Stomach (tissue), 9 donors: ENCODE measurements around the gene NINJ2. TPM values are rescaled to one million over a fixed set of nuclear protein-coding genes. Genes with fewer than 3 reads are reported as not detected.
A peak's percentile ranks its signal among the peaks of the same experiment; 100 is the strongest.

Experiments used
- DNase-seq, 2 donors: peaks; one replicate each; pipeline versions ENCODE4 v3.0.0 to v3.0.0-alpha.2; 2013 to 2019
- H3K27ac ChIP-seq, 5 donors: fragments of 200-600 bp in 4 of 5; sonication (generic) in 4 of 5; one replicate each; pipeline ENCODE4 v1.5.1; 2013 to 2019; ENCODE audit warnings: mild to moderate bottlenecking in 1 of 5, moderate library complexity in 1 of 5
- H3K27me3 ChIP-seq, 3 donors: fragments of 200-600 bp; sonication (generic); one replicate each; pipeline ENCODE4 v1.5.1; 2017 to 2019; ENCODE audit warnings: mixed run types in 1 of 3
- H3K36me3 ChIP-seq, 4 donors: fragments of 200-600 bp; sonication (generic); 1 replicate in 3 of 4; 2 replicates in 1 of 4; pipeline ENCODE4 v1.5.1; 2016 to 2019
- H3K4me1 ChIP-seq, 4 donors: fragments of 200-600 bp; sonication (generic); one replicate each; pipeline ENCODE4 v1.5.1; 2016 to 2019
- H3K4me3 ChIP-seq, 4 donors: fragments of 200-600 bp; sonication (generic) in 3 of 4; one replicate each; pipeline ENCODE4 v1.5.1; 2016 to 2019; ENCODE audit warnings: mild to moderate bottlenecking in 1 of 4
- H3K9me3 ChIP-seq, 4 donors: fragments of 200-600 bp; sonication (generic); one replicate each; pipeline ENCODE4 v1.5.1; 2016 to 2019
- EP300 ChIP-seq: sonication (generic); formaldehyde crosslinking; IDR thresholded peaks from one replicate; pipeline ENCODE4 v1.6.1; 2017; ENCODE audit warnings: antibody characterized with exemption
- POLR2A ChIP-seq, 4 donors: fragments of 450-650 bp; IDR thresholded peaks; one replicate each; pipeline ENCODE4 v1.6.1; 2016; ENCODE audit warnings: antibody characterized with exemption in 4 of 4, control low read depth in 2 of 4, mild to moderate bottlenecking in 1 of 4, moderate library complexity in 1 of 4
- POLR2AphosphoS5 ChIP-seq, 3 donors: sonication (generic); formaldehyde crosslinking; IDR thresholded peaks; one replicate each; pipeline ENCODE4 v1.6.1; 2016; ENCODE audit warnings: antibody characterized with exemption in 3 of 3
- WGBS, 5 donors: extraction: QIAGEN DNeasy Blood & Tissue Kit in 3 of 5; methylation state at CpG; one replicate each; pipeline versions ENCODE4 v1.1.5 to v1.1.7; 2013 to 2018; 5-methylcytosine and 5-hydroxymethylcytosine counted together
- intact Hi-C: fragments of 100-400 bp; cut with DNase I; formaldehyde crosslinking; loops from one replicate; pipeline ENCODE4 v1.15.1; 2023; ENCODE audit warnings: low total_unique reads
- polyA plus RNA-seq, 3 donors: library from polyadenylated mRNA; stranded (reverse); fragments of 200-250 nt; gene quantifications; one replicate each; pipeline ENCODE4 v1.2.3, GENCODE V29; 2013
- total RNA-seq, 5 donors: library from RNA; depleted of rRNA; stranded (reverse); fragments of >200 nt; gene quantifications; one replicate each; pipeline versions ENCODE4 v1.1.0 to v1.2.3, GENCODE V29; 2014 to 2016
- TF ChIP-seq, protein P1 (sequence below), 7 experiments: fragments of 450-650 bp in 4 of 7; fragments of 200-600 bp in 3 of 7; sonication (generic) in 3 of 7; IDR thresholded peaks; one replicate each; pipeline ENCODE4 v1.5.1; 2016 to 2019; ENCODE audit warnings: antibody characterized with exemption in 7 of 7, control low read depth in 2 of 7, mild to moderate bottlenecking in 1 of 7
- donor health status: healthy with polysubstance abuse.
- donor health status: Bipolar disorder and iron deficiency.
- donor health status: healthy.

NINJ2 gene
- total and polyA plus RNA-seq, 8 donors: 2.0 to 26.2 (median 5.0) TPM; not detected in 3

DNA sequence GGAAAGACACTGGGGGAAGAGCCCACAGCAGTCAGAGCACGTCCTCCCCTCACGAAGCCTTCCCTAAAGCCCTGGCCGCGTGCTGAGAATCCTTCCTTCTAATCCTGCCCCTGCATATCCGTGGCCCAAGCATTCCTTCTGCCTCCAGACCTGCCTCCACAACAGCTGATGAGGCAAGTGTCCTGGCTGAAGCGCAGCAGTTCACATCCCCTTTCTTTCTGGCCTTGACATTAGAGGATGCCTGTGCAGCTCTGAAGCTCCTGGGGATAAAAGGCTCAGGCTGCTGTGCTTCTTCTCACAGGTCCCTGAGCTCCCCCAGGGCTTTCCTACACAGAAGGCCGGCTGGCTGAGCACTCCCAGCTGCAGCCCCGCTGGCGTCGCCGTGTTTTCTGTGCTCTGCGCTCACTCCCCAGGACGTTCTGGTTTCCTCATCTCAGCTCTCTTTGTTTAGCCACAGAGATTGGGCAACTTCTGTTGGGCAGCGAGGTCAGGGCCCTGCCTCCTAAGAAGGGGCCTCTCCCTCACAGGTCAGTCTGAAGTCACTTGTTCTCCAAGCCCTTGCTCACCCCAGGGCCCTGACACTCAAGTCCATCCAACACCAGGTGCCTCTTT lies 45.8 kb downstream of the NINJ2 start:
- DNase-seq: peak; percentile 42 to 49
- Histone ChIP-seq H3K27ac (peak overlapping the region in 3 of 5 donors; percentile 18 to 74 (median 69)), H3K9me3 (no peaks in the 10 kb centered on the region), H3K27me3 (no peaks in the 10 kb centered on the region), H3K4me1 (peaks cover 0 to 12% (median 0%) of the 10 kb centered on the region in 4 donors), H3K36me3 (no peaks in the 10 kb centered on the region), H3K4me3 (no peak overlapping the region)
- WGBS, 5 donors: 55 to 85% (median 73%) methylated on average over 13 to 14 of the region's 14 CpGs
- intact Hi-C loops: no loop called here
- TF ChIP-seq, protein P1, sequence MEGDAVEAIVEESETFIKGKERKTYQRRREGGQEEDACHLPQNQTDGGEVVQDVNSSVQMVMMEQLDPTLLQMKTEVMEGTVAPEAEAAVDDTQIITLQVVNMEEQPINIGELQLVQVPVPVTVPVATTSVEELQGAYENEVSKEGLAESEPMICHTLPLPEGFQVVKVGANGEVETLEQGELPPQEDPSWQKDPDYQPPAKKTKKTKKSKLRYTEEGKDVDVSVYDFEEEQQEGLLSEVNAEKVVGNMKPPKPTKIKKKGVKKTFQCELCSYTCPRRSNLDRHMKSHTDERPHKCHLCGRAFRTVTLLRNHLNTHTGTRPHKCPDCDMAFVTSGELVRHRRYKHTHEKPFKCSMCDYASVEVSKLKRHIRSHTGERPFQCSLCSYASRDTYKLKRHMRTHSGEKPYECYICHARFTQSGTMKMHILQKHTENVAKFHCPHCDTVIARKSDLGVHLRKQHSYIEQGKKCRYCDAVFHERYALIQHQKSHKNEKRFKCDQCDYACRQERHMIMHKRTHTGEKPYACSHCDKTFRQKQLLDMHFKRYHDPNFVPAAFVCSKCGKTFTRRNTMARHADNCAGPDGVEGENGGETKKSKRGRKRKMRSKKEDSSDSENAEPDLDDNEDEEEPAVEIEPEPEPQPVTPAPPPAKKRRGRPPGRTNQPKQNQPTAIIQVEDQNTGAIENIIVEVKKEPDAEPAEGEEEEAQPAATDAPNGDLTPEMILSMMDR (IDR thresholded peaks at IDR 0.05): no peak
- peak in 1 of 3 donors; percentile 27 for TF ChIP-seq POLR2AphosphoS5 (IDR thresholded peaks at IDR 0.05)

DNA sequence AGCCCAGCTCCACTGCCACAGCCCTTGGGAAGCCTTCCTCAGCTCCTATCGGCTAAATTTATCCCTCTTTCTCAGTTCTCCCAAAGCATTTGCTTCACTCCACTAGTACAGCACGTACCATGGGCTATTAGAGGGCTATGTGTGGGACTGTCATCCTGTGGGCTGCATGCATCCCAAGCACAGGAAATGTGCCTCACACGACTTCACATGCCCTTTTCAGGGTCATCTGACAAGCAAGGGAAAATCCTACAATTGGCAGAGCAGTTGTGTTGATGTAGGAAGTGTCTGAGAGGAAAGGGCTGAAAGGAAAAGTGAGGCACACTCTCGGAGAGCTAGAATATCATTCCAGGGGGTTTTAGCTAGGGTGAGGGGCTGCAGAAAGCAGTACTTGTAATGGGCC lies 47.6 kb downstream of the NINJ2 start:
- Histone ChIP-seq H3K27me3 (no peaks in the 10 kb centered on the region), H3K36me3 (no peaks in the 10 kb centered on the region), H3K27ac (peak overlapping the region in 2 of 5 donors; percentile 3 to 74), H3K9me3 (no peaks in the 10 kb centered on the region), H3K4me3 (no peak overlapping the region), H3K4me1 (peaks cover 0 to 12% (median 0%) of the 10 kb centered on the region in 4 donors)
- DNase-seq: no peak
- WGBS, 5 donors: 66 to 74% (median 70%) methylated on average over 4 of the region's 4 CpGs
- intact Hi-C loops: no loop called here
- no peak for TF ChIP-seq EP300
- no peak for TF ChIP-seq POLR2AphosphoS5 (IDR thresholded peaks at IDR 0.05)
- TF ChIP-seq POLR2A (IDR thresholded peaks at IDR 0.05): no peak
- TF ChIP-seq, protein P1 (IDR thresholded peaks at IDR 0.05): no peak

- Histone ChIP-seq H3K27me3 (no peaks in the 10 kb centered on the region), H3K36me3 (no peaks in the 10 kb centered on the region), H3K4me1 (peaks cover 0 to 17% (median 6%) of the 10 kb centered on the region in 4 donors), H3K4me3 (no peak overlapping the region), H3K27ac (no peak overlapping the region), H3K9me3 (no peaks in the 10 kb centered on the region)
- DNase-seq: peak; percentile 35 to 49
- intact Hi-C loops: no loop called here
- WGBS, 5 donors: 58 to 76% (median 63%) methylated on average over 12 of the region's 12 CpGs
- TF ChIP-seq, protein P1 (IDR thresholded peaks at IDR 0.05): peak in 2 of 7 experiments; percentile 12 to 27
- no peak for TF ChIP-seq POLR2A (IDR thresholded peaks at IDR 0.05)
Observed at GRCh38 chr12:614411-614970, 48.8 kb downstream of the NINJ2 start.

DNA sequence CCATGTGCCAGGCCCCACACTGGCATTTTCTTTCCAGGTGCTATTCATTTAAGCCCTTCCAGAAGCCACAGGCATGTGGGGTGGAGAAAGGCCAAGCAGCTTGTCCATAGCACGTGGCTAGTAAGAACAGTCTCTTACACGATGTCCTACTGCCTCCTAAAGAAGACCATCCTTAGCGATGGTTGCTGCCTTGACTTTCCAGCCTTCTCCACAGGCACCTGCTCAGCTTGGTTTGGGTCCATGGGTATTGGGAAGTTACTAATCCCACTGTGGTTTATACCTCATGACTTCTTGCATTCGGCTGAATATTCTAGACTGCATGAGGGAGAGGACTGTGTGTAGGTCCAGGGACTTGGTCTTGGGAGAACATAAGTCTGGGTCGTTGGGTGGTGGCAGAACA lies 49.2 kb downstream of the NINJ2 start:
- 88 to 92% (median 89%) methylated on average over 5 of the region's 5 CpGs for WGBS, 5 donors
- Histone ChIP-seq H3K9me3 (no peaks in the 10 kb centered on the region), H3K27me3 (no peaks in the 10 kb centered on the region), H3K36me3 (no peaks in the 10 kb centered on the region), H3K4me3 (no peak overlapping the region), H3K27ac (no peak overlapping the region), H3K4me1 (peaks cover 0 to 17% (median 6%) of the 10 kb centered on the region in 4 donors)
- TF ChIP-seq POLR2AphosphoS5 (IDR thresholded peaks at IDR 0.05) (no peak), EP300 (no peak), POLR2A (IDR thresholded peaks at IDR 0.05) (no peak)
- TF ChIP-seq, protein P1 (IDR thresholded peaks at IDR 0.05): no peak
- intact Hi-C loops: no loop called here
- no peak for DNase-seq
